GM12878 (cell line): ENCODE results near the gene SPOP. TPM values are rescaled to one million over a fixed set of nuclear protein-coding genes. Genes with fewer than 3 reads are reported as not detected.

Source experiments
- CHD1 ChIP-seq: IDR thresholded peaks from 2 replicates; pipeline ENCODE4 v1.6.1; 2012; ENCODE audit warnings: low read depth, low read length, improper control_type of control experiment
- CHD2 ChIP-seq: IDR thresholded peaks from 2 replicates; pipeline ENCODE4 v1.6.1; 2011; ENCODE audit warnings: low read depth, low read length, improper control_type of control experiment, borderline replicate concordance
- EZH2 ChIP-seq: IDR thresholded peaks from 2 replicates; pipeline ENCODE4 v1.6.1; 2012; ENCODE audit warnings: low read depth, mild to moderate bottlenecking, control low read depth, inconsistent platforms, low read length, borderline replicate concordance; ENCODE audit not compliant: control insufficient read depth
- FOS ChIP-seq: IDR thresholded peaks from 3 replicates; pipeline ENCODE4 v1.6.1; 2011; ENCODE audit warnings: borderline replicate concordance; ENCODE audit not compliant: insufficient read length; ENCODE audit errors: extremely low read depth
- GABPA ChIP-seq: IDR thresholded peaks from 2 replicates; pipeline ENCODE4 v1.6.1; 2014; ENCODE audit warnings: antibody characterized with exemption, low read depth, mild to moderate bottlenecking, inconsistent platforms
- MTA2 ChIP-seq: fragments of 450-650 bp; IDR thresholded peaks from 2 replicates; pipeline ENCODE4 v1.6.1; 2016; ENCODE audit warnings: low read depth, mild to moderate bottlenecking, moderate library complexity
- POLR2AphosphoS5 ChIP-seq: IDR thresholded peaks from 2 replicates; pipeline ENCODE4 v1.6.1; 2011; ENCODE audit warnings: mild to moderate bottlenecking, low read length, inconsistent platforms
- PRDM15 ChIP-seq: fragments of 450-650 bp; formaldehyde crosslinking; IDR thresholded peaks from 2 replicates; pipeline ENCODE4 v1.4.0; 2020; ENCODE audit warnings: mild to moderate bottlenecking, moderate library complexity
- RCOR1 ChIP-seq: conservative IDR thresholded peaks from 2 replicates; pipeline ENCODE4 v1.6.1; 2012; ENCODE audit warnings: low read depth, low read length, improper control_type of control experiment
- SIN3A ChIP-seq: IDR thresholded peaks from 2 replicates; pipeline ENCODE4 v1.6.1; 2012; ENCODE audit warnings: low read depth, low read length, improper control_type of control experiment
- SP1 ChIP-seq: IDR thresholded peaks from one replicate; pipeline ENCODE4 v1.6.1; 2011; ENCODE audit warnings: low read depth, low read length
- TCF12 ChIP-seq: IDR thresholded peaks from 2 replicates; pipeline ENCODE4 v1.6.1; 2011; ENCODE audit warnings: low read depth, mild to moderate bottlenecking, low read length
- ZNF207 ChIP-seq: fragments of 450-650 bp; IDR thresholded peaks from 2 replicates; pipeline ENCODE4 v1.6.1; 2014; ENCODE audit warnings: antibody characterized with exemption, mild to moderate bottlenecking, borderline replicate concordance
- ZNF24 ChIP-seq: fragments of 450-650 bp; IDR thresholded peaks from 2 replicates; pipeline ENCODE4 v1.6.1; 2017; ENCODE audit warnings: antibody characterized with exemption, mild to moderate bottlenecking
- ZSCAN29 ChIP-seq: fragments of 450-650 bp; IDR thresholded peaks from 2 replicates; pipeline ENCODE4 v1.6.1; 2017; ENCODE audit warnings: mild to moderate bottlenecking, moderate library complexity
- polyA plus RNA-seq, 11 experiments: library from polyadenylated mRNA; depleted of rRNA in 4 of 11; unstranded in 6 of 11; stranded (reverse) in 5 of 11; fragments of >200 nt; fragmentation: Nextera tagmentation in 4 of 11; fragmentation: Illumina TruSeq in 1 of 11; extraction: Ambion mirVana in 4 of 11; extraction: Trizol in 1 of 11; gene quantifications; 1 replicate in 1 of 11; 2 replicates in 10 of 11; pipeline versions ENCODE4 v1.2.1 to v1.2.3, GENCODE V29; 2011 to 2016; ENCODE audit warnings: inconsistent platforms in 2 of 11, missing spikeins in 2 of 11, low read depth in 1 of 11
- total RNA-seq, 4 experiments: library from RNA; depleted of rRNA in 3 of 4; stranded (reverse); fragments of >200 nt in 3 of 4; fragmentation: Illumina TruSeq in 1 of 4; extraction: Trizol in 1 of 4; gene quantifications; 2 replicates each; pipeline versions ENCODE4 v1.2.1 to v1.2.3, GENCODE V29; 2013 to 2021
- TF ChIP-seq, protein P1 (sequence below): fragments of 450-650 bp; IDR thresholded peaks from 2 replicates; pipeline ENCODE4 v1.6.1; 2017; ENCODE audit warnings: mild to moderate bottlenecking, low read depth, inconsistent platforms; ENCODE audit not compliant: poor library complexity, severe bottlenecking
- TF ChIP-seq, protein P2 (sequence below): IDR thresholded peaks from 2 replicates; pipeline ENCODE4 v1.6.1; 2012; ENCODE audit warnings: low read depth, low read length, improper control_type of control experiment
- TF ChIP-seq, protein P3 (sequence below): fragments of 450-650 bp; IDR thresholded peaks from 2 replicates; pipeline ENCODE4 v1.6.1; 2017; ENCODE audit warnings: mild to moderate bottlenecking, moderate library complexity

The SPOP gene
- total and polyA plus RNA-seq, 10 of the 15 experiments (the other 5 are each of a cell fraction or from before 2014, with no cell fraction given) = 35.1 to 80.4 (median 44.7) TPM

DNA sequence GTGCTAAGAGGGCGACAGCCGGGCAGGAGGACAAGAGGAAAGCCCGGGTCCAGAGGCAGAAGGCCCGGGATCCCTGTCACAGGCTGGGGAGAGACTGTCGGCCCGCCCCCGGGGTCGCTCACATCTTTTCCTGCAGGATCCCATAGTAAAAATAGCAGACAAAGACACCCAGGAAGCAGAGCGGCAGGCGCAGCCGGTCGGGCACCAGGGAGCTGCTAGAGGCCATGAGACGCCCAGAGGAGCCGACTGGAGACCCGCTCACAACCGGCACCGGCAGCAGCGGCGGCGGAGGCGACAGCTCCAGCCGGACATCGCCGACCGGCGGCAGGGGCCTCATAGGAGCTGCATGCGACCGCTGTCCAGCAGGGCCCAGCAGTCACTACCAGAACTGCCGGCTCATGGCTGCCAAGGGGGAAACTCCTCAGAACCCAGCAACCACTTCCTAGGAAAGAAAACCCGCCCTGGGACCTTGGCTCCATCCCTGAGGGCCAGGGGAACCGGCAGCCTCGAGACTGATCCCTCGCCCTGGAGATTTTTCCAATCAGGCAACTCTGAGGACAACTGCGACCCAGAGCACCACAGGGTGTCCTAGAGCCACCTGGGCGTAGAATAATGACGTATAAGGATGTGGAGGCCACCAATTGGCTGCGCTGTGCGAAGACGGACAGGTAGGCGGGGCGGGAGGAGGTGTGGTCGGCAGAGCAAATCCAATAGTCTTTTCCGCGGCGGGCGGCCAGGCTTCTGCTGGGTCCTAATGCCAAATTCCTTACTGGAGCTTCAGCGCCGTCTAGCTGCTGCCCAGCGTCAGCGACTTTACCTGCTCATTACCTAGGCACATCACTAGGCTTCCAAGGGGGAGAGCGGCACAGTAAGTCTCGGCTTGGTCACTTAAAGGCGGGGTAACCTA lies 30.0 kb upstream of the SPOP start, which contains the start of gene SLC35B1 (continued):
- TF ChIP-seq EZH2 (no peak), ZSCAN29 (no peak), MTA2 (peak; percentile 53; the same call in 1 of the 2 replicates), SP1 (peak; percentile 94), CHD1 (no peak), GABPA (no peak), CHD2 (peak; percentile 12; the same call in 1 of the 2 replicates), TCF12 (peak; percentile 64), POLR2AphosphoS5 (peak; percentile 78), FOS (no peak), PRDM15 (no peak), RCOR1 (no peak), SIN3A (peak; percentile 91), ZNF24 (peak; percentile 39; the same call in 1 of the 2 replicates), ZNF207 (peak; percentile 100)
- TF ChIP-seq, protein P1, sequence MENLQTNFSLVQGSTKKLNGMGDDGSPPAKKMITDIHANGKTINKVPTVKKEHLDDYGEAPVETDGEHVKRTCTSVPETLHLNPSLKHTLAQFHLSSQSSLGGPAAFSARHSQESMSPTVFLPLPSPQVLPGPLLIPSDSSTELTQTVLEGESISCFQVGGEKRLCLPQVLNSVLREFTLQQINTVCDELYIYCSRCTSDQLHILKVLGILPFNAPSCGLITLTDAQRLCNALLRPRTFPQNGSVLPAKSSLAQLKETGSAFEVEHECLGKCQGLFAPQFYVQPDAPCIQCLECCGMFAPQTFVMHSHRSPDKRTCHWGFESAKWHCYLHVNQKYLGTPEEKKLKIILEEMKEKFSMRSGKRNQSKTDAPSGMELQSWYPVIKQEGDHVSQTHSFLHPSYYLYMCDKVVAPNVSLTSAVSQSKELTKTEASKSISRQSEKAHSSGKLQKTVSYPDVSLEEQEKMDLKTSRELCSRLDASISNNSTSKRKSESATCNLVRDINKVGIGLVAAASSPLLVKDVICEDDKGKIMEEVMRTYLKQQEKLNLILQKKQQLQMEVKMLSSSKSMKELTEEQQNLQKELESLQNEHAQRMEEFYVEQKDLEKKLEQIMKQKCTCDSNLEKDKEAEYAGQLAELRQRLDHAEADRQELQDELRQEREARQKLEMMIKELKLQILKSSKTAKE = peak; percentile 84
- TF ChIP-seq, protein P2, sequence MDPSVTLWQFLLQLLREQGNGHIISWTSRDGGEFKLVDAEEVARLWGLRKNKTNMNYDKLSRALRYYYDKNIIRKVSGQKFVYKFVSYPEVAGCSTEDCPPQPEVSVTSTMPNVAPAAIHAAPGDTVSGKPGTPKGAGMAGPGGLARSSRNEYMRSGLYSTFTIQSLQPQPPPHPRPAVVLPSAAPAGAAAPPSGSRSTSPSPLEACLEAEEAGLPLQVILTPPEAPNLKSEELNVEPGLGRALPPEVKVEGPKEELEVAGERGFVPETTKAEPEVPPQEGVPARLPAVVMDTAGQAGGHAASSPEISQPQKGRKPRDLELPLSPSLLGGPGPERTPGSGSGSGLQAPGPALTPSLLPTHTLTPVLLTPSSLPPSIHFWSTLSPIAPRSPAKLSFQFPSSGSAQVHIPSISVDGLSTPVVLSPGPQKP = peak; percentile 16; the same call in 1 of the 2 replicates
- TF ChIP-seq, protein P3, sequence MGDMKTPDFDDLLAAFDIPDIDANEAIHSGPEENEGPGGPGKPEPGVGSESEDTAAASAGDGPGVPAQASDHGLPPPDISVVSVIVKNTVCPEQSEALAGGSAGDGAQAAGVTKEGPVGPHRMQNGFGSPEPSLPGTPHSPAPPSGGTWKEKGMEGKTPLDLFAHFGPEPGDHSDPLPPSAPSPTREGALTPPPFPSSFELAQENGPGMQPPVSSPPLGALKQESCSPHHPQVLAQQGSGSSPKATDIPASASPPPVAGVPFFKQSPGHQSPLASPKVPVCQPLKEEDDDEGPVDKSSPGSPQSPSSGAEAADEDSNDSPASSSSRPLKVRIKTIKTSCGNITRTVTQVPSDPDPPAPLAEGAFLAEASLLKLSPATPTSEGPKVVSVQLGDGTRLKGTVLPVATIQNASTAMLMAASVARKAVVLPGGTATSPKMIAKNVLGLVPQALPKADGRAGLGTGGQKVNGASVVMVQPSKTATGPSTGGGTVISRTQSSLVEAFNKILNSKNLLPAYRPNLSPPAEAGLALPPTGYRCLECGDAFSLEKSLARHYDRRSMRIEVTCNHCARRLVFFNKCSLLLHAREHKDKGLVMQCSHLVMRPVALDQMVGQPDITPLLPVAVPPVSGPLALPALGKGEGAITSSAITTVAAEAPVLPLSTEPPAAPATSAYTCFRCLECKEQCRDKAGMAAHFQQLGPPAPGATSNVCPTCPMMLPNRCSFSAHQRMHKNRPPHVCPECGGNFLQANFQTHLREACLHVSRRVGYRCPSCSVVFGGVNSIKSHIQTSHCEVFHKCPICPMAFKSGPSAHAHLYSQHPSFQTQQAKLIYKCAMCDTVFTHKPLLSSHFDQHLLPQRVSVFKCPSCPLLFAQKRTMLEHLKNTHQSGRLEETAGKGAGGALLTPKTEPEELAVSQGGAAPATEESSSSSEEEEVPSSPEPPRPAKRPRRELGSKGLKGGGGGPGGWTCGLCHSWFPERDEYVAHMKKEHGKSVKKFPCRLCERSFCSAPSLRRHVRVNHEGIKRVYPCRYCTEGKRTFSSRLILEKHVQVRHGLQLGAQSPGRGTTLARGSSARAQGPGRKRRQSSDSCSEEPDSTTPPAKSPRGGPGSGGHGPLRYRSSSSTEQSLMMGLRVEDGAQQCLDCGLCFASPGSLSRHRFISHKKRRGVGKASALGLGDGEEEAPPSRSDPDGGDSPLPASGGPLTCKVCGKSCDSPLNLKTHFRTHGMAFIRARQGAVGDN = peak; percentile 38; the same call in 1 of the 2 replicates
